ENCODE measurements around the gene NOX3. TPM values are rescaled to one million over a fixed set of nuclear protein-coding genes. Genes with fewer than 3 reads are reported as not detected.

Gene NOX3
- total RNA-seq, 4 donors from 2014 or later: not detected

GRCh38 chr6:155378724-155379123 is 76.9 kb downstream of the NOX3 start:
- H3K36me3 ChIP-seq: no peaks in the 10 kb centered on the region
- no peaks in the 10 kb centered on the region for H3K9me3 ChIP-seq
- H3K4me3 ChIP-seq: no peak overlapping the region
- no peaks in the 10 kb centered on the region for H3K27me3 ChIP-seq
- H3K27ac ChIP-seq: no peak overlapping the region
- TF ChIP-seq CTCF (IDR thresholded peaks at IDR 0.05) (no peak), POLR2A (IDR thresholded peaks at IDR 0.05) (no peak)
- DNase-seq: no peak
- no peaks in the 10 kb centered on the region for H3K4me1 ChIP-seq

GRCh38 chr6:155378276-155378675 is 77.4 kb downstream of the NOX3 start:
- Histone ChIP-seq H3K4me3 (no peak overlapping the region), H3K27ac (no peak overlapping the region), H3K27me3 (no peaks in the 10 kb centered on the region), H3K9me3 (no peaks in the 10 kb centered on the region), H3K36me3 (no peaks in the 10 kb centered on the region), H3K4me1 (no peaks in the 10 kb centered on the region)
- TF ChIP-seq CTCF (IDR thresholded peaks at IDR 0.05): no peak
- TF ChIP-seq POLR2A (IDR thresholded peaks at IDR 0.05): no peak
- DNase-seq: no peak

GRCh38 chr6:155377061-155377460 is 78.6 kb downstream of the NOX3 start:
- Histone ChIP-seq H3K9me3 (no peaks in the 10 kb centered on the region), H3K27ac (no peak overlapping the region), H3K4me3 (no peak overlapping the region), H3K4me1 (no peaks in the 10 kb centered on the region), H3K27me3 (no peaks in the 10 kb centered on the region), H3K36me3 (no peaks in the 10 kb centered on the region)
- TF ChIP-seq POLR2A (IDR thresholded peaks at IDR 0.05) (no peak), CTCF (IDR thresholded peaks at IDR 0.05) (no peak)
- no peak for DNase-seq

DNA sequence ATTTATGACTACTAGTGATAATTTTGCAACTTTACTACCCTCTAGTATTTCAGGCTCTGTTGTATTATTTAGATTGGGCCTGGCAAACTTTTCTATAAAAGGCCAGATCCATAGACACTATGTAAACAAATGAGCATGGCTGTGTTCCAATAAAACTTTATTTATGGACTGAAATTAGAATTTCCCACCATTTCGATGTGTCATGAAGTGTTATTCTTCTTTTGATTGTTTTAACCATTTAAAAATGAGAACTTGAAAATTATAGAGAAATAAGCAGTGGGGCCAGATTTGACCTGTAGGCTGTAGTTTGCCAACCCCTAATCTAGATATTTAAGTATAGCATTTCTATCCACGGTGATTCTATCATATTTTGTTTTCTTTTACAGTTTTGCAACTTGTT is 79.8 kb downstream of the NOX3 start:
- no peak for DNase-seq
- H3K27ac ChIP-seq: no peak overlapping the region
- no peaks in the 10 kb centered on the region for H3K9me3 ChIP-seq
- no peak for TF ChIP-seq CTCF (IDR thresholded peaks at IDR 0.05)
- no peak for TF ChIP-seq POLR2A (IDR thresholded peaks at IDR 0.05)
- no peaks in the 10 kb centered on the region for H3K36me3 ChIP-seq
- H3K4me3 ChIP-seq: no peak overlapping the region
- H3K4me1 ChIP-seq: no peaks in the 10 kb centered on the region
- no peaks in the 10 kb centered on the region for H3K27me3 ChIP-seq

DNA sequence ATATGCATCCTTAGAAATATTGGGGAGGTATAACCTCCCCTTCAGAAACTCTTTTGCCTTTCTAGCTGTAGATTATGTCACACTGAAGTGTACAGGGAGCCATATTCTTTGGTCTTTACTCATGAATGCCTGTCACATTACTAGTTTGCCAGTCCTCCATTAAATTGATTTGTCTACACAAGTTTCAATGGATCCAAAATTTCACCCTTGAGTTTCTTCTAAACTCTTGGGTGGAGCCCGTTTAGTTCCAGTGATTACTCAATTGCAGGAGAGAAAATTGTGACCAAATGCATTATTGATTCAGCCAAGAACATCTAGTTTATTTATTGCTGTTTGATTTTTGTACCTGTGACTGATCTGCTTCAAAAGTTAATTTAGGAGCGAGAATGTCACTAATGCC is 81.0 kb downstream of the NOX3 start:
- TF ChIP-seq POLR2A (IDR thresholded peaks at IDR 0.05) (no peak), CTCF (IDR thresholded peaks at IDR 0.05) (no peak)

GRCh38 chr6:155373276-155373675 is 82.4 kb downstream of the NOX3 start:
- no peak for DNase-seq
- H3K9me3 ChIP-seq: no peaks in the 10 kb centered on the region
- no peak overlapping the region for H3K27ac ChIP-seq
- H3K36me3 ChIP-seq: no peaks in the 10 kb centered on the region
- no peaks in the 10 kb centered on the region for H3K27me3 ChIP-seq
- H3K4me3 ChIP-seq: no peak overlapping the region
- TF ChIP-seq CTCF (IDR thresholded peaks at IDR 0.05): no peak
- TF ChIP-seq POLR2A (IDR thresholded peaks at IDR 0.05): no peak
- H3K4me1 ChIP-seq: no peaks in the 10 kb centered on the region

More for the DNA sequence above, 81.0 kb downstream of the NOX3 start:
- Histone ChIP-seq H3K9me3 (no peaks in the 10 kb centered on the region), H3K27me3 (no peaks in the 10 kb centered on the region), H3K4me1 (no peaks in the 10 kb centered on the region), H3K27ac (no peak overlapping the region), H3K36me3 (no peaks in the 10 kb centered on the region), H3K4me3 (no peak overlapping the region)
- no peak for DNase-seq

All from Peyer's patch (tissue), 4 donors.